Keratinocyte (primary cell): ENCODE results near the gene MICAL1.

Source experiments
- CTCF ChIP-seq, 3 experiments: IDR thresholded peaks in 1 of 3; conservative IDR thresholded peaks in 1 of 3; optimal IDR thresholded peaks in 1 of 3; 2 replicates in 2 of 3; 3 replicates in 1 of 3; pipeline versions ENCODE3 to v1.5.1; 2011; ENCODE audit warnings: low read length in 3 of 3, mild to moderate bottlenecking in 3 of 3, moderate library complexity in 2 of 3, control low read depth in 1 of 3, inconsistent platforms in 1 of 3; ENCODE audit not compliant: insufficient read depth in 2 of 3; ENCODE audit errors: extremely low read depth in 1 of 3
- EZH2 ChIP-seq: IDR thresholded peaks from one replicate; pipeline ENCODE4 v1.6.1; 2012; ENCODE audit warnings: inconsistent platforms, mild to moderate bottlenecking, low read length, moderate library complexity

- TF ChIP-seq CTCF (optimal IDR thresholded peaks at IDR 0.05 in 1 of 3, IDR thresholded peaks at IDR 0.05 in 1 of 3, conservative IDR thresholded peaks at IDR 0.05 in 1 of 3; ENCODE audit: extremely low read depth in 1 of 3, insufficient read depth in 2 of 3, low read length in 3 of 3) (no peak), EZH2 (no peak)
These were observed 40.6 kb upstream of the MICAL1 start for GRCh38 chr6:109496036-109496772.
